Measurements from ENCODE around the gene PFKFB2. TPM values are rescaled to one million over a fixed set of nuclear protein-coding genes. Genes with fewer than 3 reads are reported as not detected.
A peak's percentile ranks its signal among the peaks of the same experiment; 100 is the strongest.

The PFKFB2 gene
- total and polyA plus RNA-seq, 4 donors: 1.5 to 5.9 (median 3.0) TPM

- no peaks in the 10 kb centered on the region for H3K27me3 ChIP-seq (ENCODE audit: control insufficient read depth in 4 of 4, insufficient read depth in 4 of 4, low read length in 3 of 4)
- H3K4me3 ChIP-seq (ENCODE audit: low read depth in 1 of 3, low read length in 3 of 3): no peak overlapping the region
- H3K4me1 ChIP-seq (ENCODE audit: control insufficient read depth in 4 of 4, insufficient read depth in 4 of 4, low read length in 3 of 4): peaks cover 3 to 14% (median 8%) of the 10 kb centered on the region in 4 donors
- peak; percentile 80 for DNase-seq (ENCODE audit: low spot score)
- no peak overlapping the region for H3K9ac ChIP-seq (ENCODE audit: low read depth in 1 of 2, low read length in 2 of 2)
- no peaks in the 10 kb centered on the region for H3K36me3 ChIP-seq (ENCODE audit: control insufficient read depth in 4 of 4, insufficient read depth in 3 of 4, low read depth in 1 of 4, low read length in 3 of 4)
- TF ChIP-seq HNF4A (conservative IDR thresholded peaks at IDR 0.05) (no peak), MAX (IDR thresholded peaks at IDR 0.05) (no peak), REST (IDR thresholded peaks at IDR 0.05) (no peak), FOXA2 (IDR thresholded peaks at IDR 0.05) (no peak), FOXA1 (IDR thresholded peaks at IDR 0.05) (no peak), RXRA (IDR thresholded peaks at IDR 0.05) (no peak), TAF1 (conservative IDR thresholded peaks at IDR 0.05) (no peak), YY1 (IDR thresholded peaks at IDR 0.05) (no peak), EGR1 (IDR thresholded peaks at IDR 0.05; ENCODE audit: low read depth in 2 of 2) (no peak), RAD21 (IDR thresholded peaks at IDR 0.05) (no peak)
- no peak overlapping the region for H3K27ac ChIP-seq (ENCODE audit: low read depth in 1 of 2, low read length in 2 of 2)
- H3K9me3 ChIP-seq (ENCODE audit: control insufficient read depth in 4 of 4, low read length in 3 of 4): no peaks in the 10 kb centered on the region
- WGBS: 73% methylated on average over 18 of the region's 18 CpGs
These were observed 28.6 kb upstream of the PFKFB2 start for GRCh38 chr1:207024202-207025145.

- Histone ChIP-seq H3K9ac (ENCODE audit: low read depth in 1 of 2, low read length in 2 of 2) (no peak overlapping the region), H3K36me3 (ENCODE audit: control insufficient read depth in 4 of 4, insufficient read depth in 3 of 4, low read depth in 1 of 4, low read length in 3 of 4) (no peaks in the 10 kb centered on the region), H3K9me3 (ENCODE audit: control insufficient read depth in 4 of 4, low read length in 3 of 4) (no peaks in the 10 kb centered on the region), H3K4me1 (ENCODE audit: control insufficient read depth in 4 of 4, insufficient read depth in 4 of 4, low read length in 3 of 4) (peaks cover 3 to 14% (median 9%) of the 10 kb centered on the region in 4 donors), H3K4me3 (ENCODE audit: low read depth in 1 of 3, low read length in 3 of 3) (no peak overlapping the region), H3K27me3 (ENCODE audit: control insufficient read depth in 4 of 4, insufficient read depth in 4 of 4, low read length in 3 of 4) (no peaks in the 10 kb centered on the region), H3K27ac (ENCODE audit: low read depth in 1 of 2, low read length in 2 of 2) (peak overlapping the region in 1 of 2 donors; percentile 33)
- TF ChIP-seq SP1 (IDR thresholded peaks at IDR 0.05) (peak; percentile 6), GABPA (IDR thresholded peaks at IDR 0.05 in 1 of 2, conservative IDR thresholded peaks at IDR 0.05 in 1 of 2) (no peak), ZBTB33 (IDR thresholded peaks at IDR 0.05) (no peak)
- WGBS: 65% methylated on average over 5 of the region's 5 CpGs
- peak; percentile 63 for DNase-seq (ENCODE audit: low spot score)
These were observed 27.8 kb upstream of the PFKFB2 start for GRCh38 chr1:207025146-207025880.
